Stimulated activated CD4-positive, alpha-beta T cell treated with anti-CD3 and anti-CD28 coated beads, Interleukin-4, amount 100 ng/mL, for 4 hours (primary cell): Measurements from ENCODE around the gene ICOS.

Source experiments
- DNase-seq, 2 experiments: peaks; one replicate each; pipeline ENCODE4 v3.0.0-alpha.2; 2020

Gene ICOS, protein sequence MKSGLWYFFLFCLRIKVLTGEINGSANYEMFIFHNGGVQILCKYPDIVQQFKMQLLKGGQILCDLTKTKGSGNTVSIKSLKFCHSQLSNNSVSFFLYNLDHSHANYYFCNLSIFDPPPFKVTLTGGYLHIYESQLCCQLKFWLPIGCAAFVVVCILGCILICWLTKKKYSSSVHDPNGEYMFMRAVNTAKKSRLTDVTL

GRCh38 chr2:203936535-203936934 is at the start of gene ICOS:
Gene ICOS, plus strand, starts transcription at chr2:203936763. Its CDS starts 52 bp downstream, at chr2:203936815.
- peak in 1 of 2 experiments; percentile 45 for DNase-seq

GRCh38 chr2:203887677-203888076 is 48.9 kb upstream of the ICOS start:
- no peak for DNase-seq

GRCh38 chr2:203889542-203889941 is 47.0 kb upstream of the ICOS start:
- no peak for DNase-seq

DNA sequence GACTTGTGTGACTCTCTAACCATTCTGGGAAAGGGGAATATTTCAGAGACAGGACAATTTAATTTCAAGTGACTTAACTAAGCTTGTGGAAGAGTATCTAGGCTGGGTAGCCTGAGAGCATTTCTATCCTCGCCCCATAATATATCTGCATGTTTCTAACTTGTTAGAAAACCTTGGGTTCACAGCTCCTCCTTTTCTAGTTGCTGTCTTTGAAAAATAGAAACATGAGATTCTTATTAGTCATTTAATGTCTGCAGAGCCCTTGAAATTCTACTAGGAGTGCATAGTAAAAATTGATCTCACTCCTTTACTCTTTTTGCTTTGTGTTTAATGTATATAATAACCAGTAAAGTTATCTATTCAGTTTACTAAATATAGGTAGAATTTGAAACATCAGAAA is 46.6 kb upstream of the ICOS start:
- no peak for DNase-seq

DNA sequence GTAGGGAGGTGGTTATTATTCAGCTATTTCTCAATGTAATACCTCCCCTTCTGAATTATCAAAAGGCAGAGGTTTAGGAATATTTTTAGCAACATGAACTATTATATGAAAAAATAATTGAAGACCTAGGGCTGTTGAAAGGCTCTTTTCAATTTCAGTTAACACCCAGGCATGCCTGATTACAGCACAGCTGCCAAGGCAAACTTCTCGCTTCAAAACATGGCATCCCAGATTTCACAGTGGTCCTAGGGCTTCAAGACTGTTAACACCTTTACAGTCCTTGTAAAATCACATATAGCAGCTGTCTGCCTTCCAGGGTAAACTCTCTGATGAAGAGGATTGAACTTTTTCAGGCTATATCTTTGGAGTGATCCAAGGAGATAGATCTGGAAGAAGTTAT is 45.8 kb upstream of the ICOS start:
- no peak for DNase-seq

DNA sequence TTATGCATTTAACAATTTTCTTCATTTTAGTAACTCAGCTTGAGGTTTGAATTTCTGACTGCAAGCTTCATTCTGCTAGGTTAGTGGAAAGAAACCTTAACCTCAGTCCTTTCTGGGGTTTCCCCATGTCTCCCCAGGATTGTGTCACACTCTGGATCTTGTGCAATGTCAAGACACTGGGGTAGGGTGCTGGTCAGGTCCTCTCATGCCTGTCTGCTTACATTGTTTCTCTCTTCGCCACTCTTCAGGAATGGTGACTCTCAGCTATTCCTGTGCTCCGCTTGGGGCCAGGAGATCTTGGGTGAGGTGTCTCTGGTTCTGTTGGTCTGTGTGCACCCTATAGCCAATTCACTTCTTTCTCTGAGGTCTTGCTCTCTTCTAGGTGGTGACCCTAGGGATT is 45.1 kb upstream of the ICOS start:
- DNase-seq = peak in 1 of 2 experiments; percentile 15

DNA sequence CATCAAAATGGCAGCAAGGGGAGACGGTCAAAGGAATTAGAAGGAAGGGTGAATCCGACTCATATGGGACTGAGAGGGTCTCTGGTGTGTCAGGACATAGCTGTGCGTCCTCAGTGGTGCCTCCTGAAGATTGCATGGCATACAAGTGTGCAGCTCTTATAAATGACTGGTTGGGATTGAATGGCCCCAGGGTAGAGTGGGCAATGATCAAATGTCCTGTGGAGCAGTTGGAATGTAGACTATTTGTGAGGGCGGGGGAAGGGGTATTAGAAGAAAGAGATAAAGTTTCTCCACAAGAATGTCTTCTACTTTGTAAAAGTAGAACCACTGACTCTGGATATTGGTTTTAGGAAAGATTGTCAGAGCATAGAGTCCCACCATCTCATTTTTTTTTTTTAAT is 44.4 kb upstream of the ICOS start:
- DNase-seq = no peak

GRCh38 chr2:203893401-203893800 is 43.2 kb upstream of the ICOS start:
- DNase-seq = no peak

DNA sequence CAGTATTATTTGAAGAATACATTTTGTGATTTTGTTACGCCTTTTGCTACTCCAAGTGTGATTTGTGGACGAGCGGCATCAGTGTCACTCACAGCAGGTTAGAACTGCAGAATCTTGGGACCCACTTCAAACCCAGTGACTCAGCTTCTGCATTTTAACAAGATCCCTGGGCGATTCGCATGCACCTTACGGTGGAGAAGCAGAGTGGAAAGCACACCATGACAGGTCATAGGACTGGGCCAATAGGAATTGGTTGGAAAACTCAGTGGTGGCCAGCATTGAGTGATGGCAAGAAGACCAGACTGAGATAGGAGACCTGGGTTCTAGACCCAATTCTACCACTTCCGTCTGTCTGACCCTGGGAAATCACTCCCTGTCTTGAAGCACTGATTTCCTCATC is 42.7 kb upstream of the ICOS start:
- no peak for DNase-seq

- DNase-seq = no peak
Observed at GRCh38 chr2:203894262-203894661, 42.3 kb upstream of the ICOS start.

DNA sequence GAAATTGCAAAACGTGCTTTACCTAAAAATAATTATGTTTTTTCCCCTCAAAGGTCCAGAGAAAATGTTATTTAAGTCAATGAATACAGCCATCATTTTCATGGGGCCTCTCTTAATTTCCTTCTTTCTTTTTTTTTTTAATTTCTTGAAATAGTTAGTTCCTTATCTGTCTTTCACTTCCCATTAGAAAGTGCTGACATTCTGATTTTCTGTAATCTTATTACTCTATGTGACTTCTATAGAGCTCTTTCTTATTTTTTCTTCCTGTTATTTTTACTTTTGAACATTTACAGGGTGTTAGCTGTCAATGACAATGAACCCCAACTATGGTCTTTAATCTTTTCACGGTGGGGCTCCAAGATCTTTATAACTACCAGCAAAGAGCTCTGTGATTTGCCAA is 39.0 kb upstream of the ICOS start:
- DNase-seq = no peak

DNA sequence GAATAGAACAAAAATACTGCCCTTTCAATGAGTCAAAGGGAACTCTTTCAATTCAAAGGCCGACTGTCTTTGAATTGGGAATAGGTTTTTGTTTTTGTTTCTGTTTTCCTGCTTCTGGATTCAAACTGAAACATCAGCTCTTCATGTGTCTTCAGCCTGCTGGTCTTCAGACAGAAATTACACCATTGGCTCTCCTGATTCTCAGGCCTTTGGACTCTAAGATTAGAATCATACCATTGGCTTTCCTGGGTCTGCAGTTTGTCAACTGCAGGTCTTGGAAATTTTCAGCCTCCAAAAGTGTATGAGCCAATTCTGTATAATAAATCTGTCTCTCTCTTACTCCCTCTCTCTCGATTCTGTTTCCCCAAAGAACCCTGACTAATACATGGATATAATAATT is 37.9 kb upstream of the ICOS start:
- DNase-seq = no peak

DNA sequence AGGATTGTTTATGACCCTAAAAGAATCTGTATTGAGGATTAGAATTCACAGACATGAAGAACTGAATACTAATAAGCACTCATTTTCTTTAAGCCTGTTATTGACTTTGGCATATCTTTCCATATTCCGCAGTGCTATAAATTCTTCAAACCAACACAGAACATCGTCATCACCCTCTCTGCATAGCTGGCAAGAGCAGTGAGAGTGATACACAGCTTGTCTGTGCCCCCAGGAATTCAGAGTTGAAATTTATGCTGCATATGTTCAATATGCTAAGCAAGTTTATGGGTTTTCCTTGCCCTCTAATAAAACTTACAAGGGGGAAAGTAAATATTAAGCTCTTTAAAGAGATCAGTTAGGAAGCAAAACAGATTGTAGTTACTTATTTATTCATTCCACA is 36.3 kb upstream of the ICOS start:
- DNase-seq = no peak

DNA sequence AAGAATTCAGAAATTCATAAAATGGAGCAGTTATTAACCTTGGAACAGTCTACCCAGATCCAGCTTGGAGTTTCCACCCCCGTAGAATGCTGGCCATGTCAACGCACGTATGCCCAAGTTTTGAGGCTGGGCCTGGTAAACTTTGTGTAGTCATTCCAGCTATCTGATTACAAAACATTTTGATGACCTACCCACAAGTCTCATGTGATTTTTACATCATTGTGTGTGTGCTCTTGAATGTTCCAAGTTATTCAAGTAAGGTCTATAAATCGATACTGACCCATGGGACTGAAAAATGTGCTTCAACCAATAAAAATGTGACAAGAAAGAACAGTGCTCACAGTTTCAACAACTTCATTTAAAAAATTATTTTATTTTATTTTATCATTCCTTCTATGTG is 32.5 kb upstream of the ICOS start:
- DNase-seq = no peak

DNA sequence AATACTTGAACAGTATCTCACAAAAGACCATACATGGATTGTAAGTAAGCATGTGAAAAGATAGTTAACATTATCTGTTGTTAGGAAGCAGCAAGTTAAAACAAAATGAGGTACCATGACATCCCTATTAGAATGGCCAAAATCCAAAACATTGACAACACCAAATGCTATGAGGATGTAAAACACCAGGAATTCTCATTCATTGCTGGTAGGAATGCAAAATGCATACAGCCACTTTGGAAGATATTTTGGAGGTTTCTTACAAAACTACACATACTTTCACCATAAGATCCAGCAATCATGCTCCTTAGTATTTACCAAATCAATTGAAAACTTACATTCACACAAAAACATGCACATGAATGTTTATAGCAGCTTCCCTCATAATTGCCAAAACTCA is 30.9 kb upstream of the ICOS start:
- no peak for DNase-seq

GRCh38 chr2:203908066-203908796 is 28.3 kb upstream of the ICOS start:
- no peak for DNase-seq

DNA sequence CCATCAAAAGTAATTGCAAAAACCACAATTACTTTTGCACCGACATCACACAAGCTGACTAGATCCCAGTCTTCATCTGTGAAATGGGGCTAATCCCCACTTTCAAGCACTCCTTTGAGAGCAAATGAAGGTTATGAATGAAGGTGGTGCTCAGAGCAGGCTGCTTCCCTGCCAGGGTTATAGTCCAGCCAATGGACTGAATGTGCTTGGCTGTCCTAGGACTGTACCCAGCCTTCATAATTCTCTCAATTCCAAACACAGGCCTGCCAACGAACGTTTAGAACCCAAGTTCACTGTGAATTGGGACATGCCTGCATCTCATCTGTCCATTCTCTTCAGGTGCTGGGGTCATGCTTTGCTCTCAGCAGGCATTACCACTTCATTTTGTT is 27.8 kb upstream of the ICOS start:
- DNase-seq = no peak

DNA sequence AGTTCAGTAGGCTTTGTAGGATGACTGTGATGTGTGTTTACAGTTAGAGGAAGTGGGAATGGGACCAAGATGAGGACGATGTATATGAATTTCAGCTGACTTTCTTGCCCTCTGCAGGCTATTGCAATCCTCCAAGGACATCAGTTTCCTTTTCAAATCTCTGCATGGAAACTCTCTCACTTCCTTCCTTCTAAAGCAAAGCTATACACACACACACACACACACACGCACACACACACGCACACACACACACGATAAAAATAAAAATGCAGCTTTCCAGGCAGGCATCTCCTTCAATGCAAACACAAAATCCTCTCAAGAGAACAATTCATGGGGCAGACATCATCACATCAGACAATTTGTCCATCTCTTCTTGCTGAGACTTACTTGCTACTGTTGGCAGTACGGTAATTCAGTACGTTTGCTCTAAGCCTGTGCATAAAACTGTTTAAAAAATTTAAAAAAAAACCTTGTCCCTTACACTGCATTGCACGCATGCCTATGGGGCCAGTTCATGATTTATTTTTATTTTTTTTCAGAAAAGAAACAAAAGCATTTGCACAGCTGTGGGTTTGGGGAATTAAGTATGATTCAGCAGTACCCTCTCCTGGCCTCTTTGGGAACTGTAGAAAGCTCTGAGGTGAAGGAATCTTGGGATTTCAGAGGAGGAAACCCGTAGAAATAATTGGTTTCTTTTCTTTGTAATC is 27.1 kb upstream of the ICOS start:
- no peak for DNase-seq

- DNase-seq = no peak
Observed at GRCh38 chr2:203909974-203910373, 26.6 kb upstream of the ICOS start.

DNA sequence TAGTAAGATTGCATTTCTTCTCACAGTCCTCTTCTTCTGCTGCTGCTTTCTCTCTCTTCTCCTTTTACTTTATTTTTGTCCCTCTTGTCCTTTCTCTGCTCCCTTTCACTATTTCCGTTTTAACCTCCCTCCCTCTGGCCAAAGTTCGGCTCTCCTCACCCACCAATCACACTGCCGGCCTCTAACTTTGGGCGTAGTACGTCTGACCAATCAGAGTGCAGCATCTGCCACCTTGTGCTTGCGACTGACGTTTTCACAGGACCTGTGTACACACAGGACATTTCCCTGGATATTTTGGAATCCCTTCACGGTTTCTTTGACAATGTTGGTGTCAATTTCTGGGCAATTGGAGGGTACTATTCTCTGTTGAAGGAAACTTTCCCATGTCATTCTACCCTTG is 22.6 kb upstream of the ICOS start:
- no peak for DNase-seq

DNA sequence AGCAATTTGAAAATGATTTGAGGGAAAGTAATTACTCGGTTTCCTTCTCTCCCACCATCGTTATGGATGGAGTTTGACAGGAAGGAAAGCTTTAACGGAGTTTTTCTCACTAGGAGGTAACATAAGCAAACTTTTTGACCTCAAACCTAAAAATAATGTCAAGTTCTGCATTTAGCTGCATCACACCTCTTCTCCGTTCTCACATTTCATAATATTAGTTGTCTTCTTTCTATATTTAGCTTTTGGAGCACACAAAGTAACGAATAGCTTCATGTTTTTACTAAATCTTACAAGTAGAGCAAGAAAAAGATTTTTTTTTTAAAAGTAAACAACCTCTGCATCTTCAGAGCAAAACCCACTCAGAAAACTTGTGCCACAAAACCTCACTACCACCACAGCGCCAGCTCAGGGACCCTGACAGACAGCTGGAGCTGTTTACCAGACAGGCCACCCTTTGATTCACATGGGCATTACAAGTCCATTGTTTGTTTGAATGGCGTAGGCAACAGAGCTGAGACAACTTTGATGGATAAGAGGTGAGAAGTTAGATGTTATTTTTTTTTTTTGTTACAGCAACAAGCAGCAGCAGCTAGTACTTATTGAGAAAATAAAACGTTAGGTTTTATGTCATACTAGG is 21.9 kb upstream of the ICOS start:
- DNase-seq = no peak

GRCh38 chr2:203915256-203915655 is 21.3 kb upstream of the ICOS start:
- DNase-seq = no peak

- no peak for DNase-seq
Observed at GRCh38 chr2:203916756-203917155, 19.8 kb upstream of the ICOS start.

GRCh38 chr2:203918264-203918663 is 18.3 kb upstream of the ICOS start:
- DNase-seq = no peak
